ENCODE data around the gene TMEM247. TPM values are rescaled to one million over a fixed set of nuclear protein-coding genes. Genes with fewer than 3 reads are reported as not detected.

TMEM247 gene
- total and polyA plus RNA-seq, 2 donors (not counting 1 experiment from before 2014, with no cell fraction given) = not detected

- Histone ChIP-seq H3K9ac (ENCODE audit: insufficient read depth, low read length) (no peak overlapping the region), H3K36me3 (ENCODE audit: control insufficient read depth, insufficient read depth, low read length) (no peaks in the 10 kb centered on the region), H3K4me1 (ENCODE audit: control insufficient read depth, extremely low read depth, insufficient read depth, low read length) (peaks cover 22% of the 10 kb centered on the region), H3K9me3 (ENCODE audit: control insufficient read depth, insufficient read depth, low read depth, low read length) (no peaks in the 10 kb centered on the region), H3K4me3 (replicated peaks in 1 of 4; ENCODE audit: control extremely low read depth in 1 of 4, insufficient read depth in 1 of 4, low read depth in 3 of 4, low read length in 4 of 4) (no peak overlapping the region), H3K27ac (ENCODE audit: insufficient read depth, low read length) (no peak overlapping the region), H3K4me2 (ENCODE audit: extremely low read depth, insufficient read depth, low read length) (peak overlapping the region; percentile 11), H2AFZ (ENCODE audit: low read length) (no peak overlapping the region), H3K79me2 (ENCODE audit: control insufficient read depth, insufficient read depth, low read length) (no peaks in the 10 kb centered on the region), H3K27me3 (ENCODE audit: control insufficient read depth, insufficient read depth, low read length) (no peaks in the 10 kb centered on the region), H4K20me1 (ENCODE audit: control insufficient read depth, extremely low read depth, insufficient read depth, low read length) (no peaks in the 10 kb centered on the region)
- TF ChIP-seq CTCF (conservative IDR thresholded peaks at IDR 0.05 in 1 of 2, IDR thresholded peaks at IDR 0.05 in 1 of 2; ENCODE audit: low read depth in 1 of 2, low read length in 2 of 2) (no peak), EZH2 (IDR thresholded peaks at IDR 0.05; ENCODE audit: low read length, missing control alignments) (no peak)
- peak; percentile 27 to 70 for DNase-seq (ENCODE audit: low read depth in 2 of 2)
These were observed 11.3 kb downstream of the TMEM247 start for GRCh38 chr2:46490521-46491141.

GRCh38 chr2:46492301-46492700 is 12.9 kb downstream of the TMEM247 start:
- Histone ChIP-seq H2AFZ (ENCODE audit: low read length) (no peak overlapping the region), H3K9me3 (ENCODE audit: control insufficient read depth, insufficient read depth, low read depth, low read length) (no peaks in the 10 kb centered on the region), H3K79me2 (ENCODE audit: control insufficient read depth, insufficient read depth, low read length) (no peaks in the 10 kb centered on the region), H3K4me1 (ENCODE audit: control insufficient read depth, extremely low read depth, insufficient read depth, low read length) (peaks cover 23% of the 10 kb centered on the region), H3K27me3 (ENCODE audit: control insufficient read depth, insufficient read depth, low read length) (no peaks in the 10 kb centered on the region), H3K4me2 (ENCODE audit: extremely low read depth, insufficient read depth, low read length) (no peak overlapping the region), H3K36me3 (ENCODE audit: control insufficient read depth, insufficient read depth, low read length) (no peaks in the 10 kb centered on the region), H3K4me3 (replicated peaks in 1 of 4; ENCODE audit: control extremely low read depth in 1 of 4, insufficient read depth in 1 of 4, low read depth in 3 of 4, low read length in 4 of 4) (no peak overlapping the region), H4K20me1 (ENCODE audit: control insufficient read depth, extremely low read depth, insufficient read depth, low read length) (no peaks in the 10 kb centered on the region), H3K9ac (ENCODE audit: insufficient read depth, low read length) (no peak overlapping the region), H3K27ac (ENCODE audit: insufficient read depth, low read length) (no peak overlapping the region)
- DNase-seq (ENCODE audit: low read depth in 2 of 2) = no peak
- TF ChIP-seq CTCF (conservative IDR thresholded peaks at IDR 0.05 in 1 of 2, IDR thresholded peaks at IDR 0.05 in 1 of 2; ENCODE audit: low read depth in 1 of 2, low read length in 2 of 2) = no peak
- no peak for TF ChIP-seq EZH2 (IDR thresholded peaks at IDR 0.05; ENCODE audit: low read length, missing control alignments)

- no peaks in the 10 kb centered on the region for H3K36me3 ChIP-seq (ENCODE audit: control insufficient read depth, insufficient read depth, low read length)
- H3K27ac ChIP-seq (ENCODE audit: insufficient read depth, low read length) = peak overlapping the region; percentile 37
- peak; percentile 58 to 76 for DNase-seq (ENCODE audit: low read depth in 2 of 2)
- peaks cover 14% of the 10 kb centered on the region for H3K4me1 ChIP-seq (ENCODE audit: control insufficient read depth, extremely low read depth, insufficient read depth, low read length)
- H3K4me2 ChIP-seq (ENCODE audit: extremely low read depth, insufficient read depth, low read length) = peak overlapping the region; percentile 11
- no peaks in the 10 kb centered on the region for H4K20me1 ChIP-seq (ENCODE audit: control insufficient read depth, extremely low read depth, insufficient read depth, low read length)
- no peak overlapping the region for H3K9ac ChIP-seq (ENCODE audit: insufficient read depth, low read length)
- H2AFZ ChIP-seq (ENCODE audit: low read length) = no peak overlapping the region
- TF ChIP-seq CTCF (conservative IDR thresholded peaks at IDR 0.05 in 1 of 2, IDR thresholded peaks at IDR 0.05 in 1 of 2; ENCODE audit: low read depth in 1 of 2, low read length in 2 of 2) (no peak), EZH2 (IDR thresholded peaks at IDR 0.05; ENCODE audit: low read length, missing control alignments) (no peak)
- no peak overlapping the region for H3K4me3 ChIP-seq (replicated peaks in 1 of 4; ENCODE audit: control extremely low read depth in 1 of 4, insufficient read depth in 1 of 4, low read depth in 3 of 4, low read length in 4 of 4)
- H3K9me3 ChIP-seq (ENCODE audit: control insufficient read depth, insufficient read depth, low read depth, low read length) = no peaks in the 10 kb centered on the region
- no peaks in the 10 kb centered on the region for H3K79me2 ChIP-seq (ENCODE audit: control insufficient read depth, insufficient read depth, low read length)
- no peaks in the 10 kb centered on the region for H3K27me3 ChIP-seq (ENCODE audit: control insufficient read depth, insufficient read depth, low read length)
These were observed 14.0 kb downstream of the TMEM247 start for GRCh38 chr2:46493241-46493970.
